Measurements from ENCODE around the gene MRPS12.

The MRPS12 gene

DNA sequence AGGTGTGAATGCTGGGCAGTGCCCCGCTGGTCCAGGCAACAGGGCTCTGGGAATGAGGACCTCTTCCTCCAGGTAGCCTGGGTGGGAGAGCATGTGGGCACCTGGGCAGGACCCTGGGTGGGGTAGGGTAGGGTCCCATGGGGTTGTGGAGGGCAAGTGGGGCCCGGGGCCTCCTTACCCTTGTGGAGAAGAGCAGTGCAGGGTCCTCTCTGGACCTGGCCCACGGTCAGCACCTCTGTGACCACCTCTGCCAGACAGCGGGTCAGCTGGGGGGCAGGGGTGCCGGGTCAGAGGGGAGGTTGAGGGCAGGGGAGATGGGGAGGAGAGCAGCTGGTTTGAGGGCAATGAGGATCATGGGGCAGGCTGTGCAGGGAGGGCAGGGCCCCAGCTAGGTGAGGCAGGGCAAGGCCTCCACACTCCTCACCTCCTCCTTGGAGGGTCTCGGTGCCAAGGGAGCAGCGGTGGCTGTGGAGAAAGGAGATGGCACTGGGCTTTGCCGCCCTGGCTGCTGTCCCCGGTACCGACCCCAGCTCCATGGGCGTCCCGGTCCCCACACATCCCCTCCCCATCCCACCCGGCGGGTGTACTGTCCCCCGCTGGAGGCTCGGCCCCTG lies 19.2 kb upstream of the MRPS12 start:
- H3K9ac ChIP-seq (ENCODE audit: low read depth, low read length), result no peak overlapping the region
- H3K27ac ChIP-seq (ENCODE audit: low read depth, low read length), result no peak overlapping the region
- no peaks in the 10 kb centered on the region for H3K27me3 ChIP-seq (ENCODE audit: control insufficient read depth, insufficient read depth, low read length)

DNA sequence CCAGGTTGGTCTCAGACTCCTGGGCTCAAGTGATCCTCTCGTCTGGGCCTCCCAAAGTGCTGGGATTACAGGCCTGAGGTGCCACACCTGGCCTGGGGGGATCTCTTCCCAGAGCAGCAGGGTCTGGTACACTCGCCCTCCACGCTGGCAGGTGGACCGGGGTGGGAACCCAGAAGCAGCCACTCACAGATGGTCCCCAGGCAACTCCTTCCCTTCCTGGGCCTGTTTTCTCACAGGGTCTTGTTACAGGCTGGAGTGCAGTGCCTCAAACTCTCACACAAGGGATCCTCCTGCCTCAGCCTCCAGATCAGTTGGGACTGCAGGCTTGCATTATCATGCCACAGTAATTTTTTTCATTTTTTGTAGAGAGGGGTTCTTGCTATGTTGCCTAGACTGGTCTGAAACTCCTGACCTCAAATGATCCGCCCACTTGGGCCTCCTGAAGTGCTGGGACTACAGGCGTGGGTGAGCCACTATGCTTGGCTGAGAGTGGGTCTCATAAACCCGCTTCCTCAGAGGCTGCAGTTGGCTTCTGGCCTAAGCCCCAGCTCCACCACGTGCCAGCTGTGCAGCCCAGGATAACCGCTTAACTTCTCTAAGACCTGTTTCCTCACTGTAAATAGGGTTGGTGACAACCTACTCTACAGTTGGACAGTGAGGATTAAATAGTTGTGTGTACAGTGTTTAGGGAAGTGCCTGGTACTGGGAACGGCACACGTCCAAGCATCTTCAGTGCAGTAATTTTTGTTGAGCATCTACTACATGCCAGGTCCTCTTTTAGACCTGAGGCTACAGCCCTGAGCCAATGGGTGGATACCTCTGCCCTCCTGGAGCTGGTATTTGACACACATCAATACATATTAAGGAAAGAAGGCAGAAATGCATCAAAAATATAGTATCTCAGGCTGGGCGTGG lies 17.9 kb upstream of the MRPS12 start:
- Histone ChIP-seq H3K4me1 (ENCODE audit: control insufficient read depth, insufficient read depth, low read length) (no peaks in the 10 kb centered on the region), H3K9ac (ENCODE audit: low read depth, low read length) (no peak overlapping the region), H3K27me3 (ENCODE audit: control insufficient read depth, insufficient read depth, low read length) (no peaks in the 10 kb centered on the region), H3K27ac (ENCODE audit: low read depth, low read length) (no peak overlapping the region), H3K4me3 (ENCODE audit: low read depth, low read length) (no peak overlapping the region), H3K9me3 (ENCODE audit: control insufficient read depth, insufficient read depth, low read length) (no peaks in the 10 kb centered on the region), H3K36me3 (ENCODE audit: control insufficient read depth, insufficient read depth, low read length) (peaks cover 10% of the 10 kb centered on the region)

More for the DNA sequence above, 19.2 kb upstream of the MRPS12 start:
- Histone ChIP-seq H3K36me3 (ENCODE audit: control insufficient read depth, insufficient read depth, low read length) (peaks cover 18% of the 10 kb centered on the region), H3K4me3 (ENCODE audit: low read depth, low read length) (no peak overlapping the region), H3K9me3 (ENCODE audit: control insufficient read depth, insufficient read depth, low read length) (no peaks in the 10 kb centered on the region), H3K4me1 (ENCODE audit: control insufficient read depth, insufficient read depth, low read length) (no peaks in the 10 kb centered on the region)

DNA sequence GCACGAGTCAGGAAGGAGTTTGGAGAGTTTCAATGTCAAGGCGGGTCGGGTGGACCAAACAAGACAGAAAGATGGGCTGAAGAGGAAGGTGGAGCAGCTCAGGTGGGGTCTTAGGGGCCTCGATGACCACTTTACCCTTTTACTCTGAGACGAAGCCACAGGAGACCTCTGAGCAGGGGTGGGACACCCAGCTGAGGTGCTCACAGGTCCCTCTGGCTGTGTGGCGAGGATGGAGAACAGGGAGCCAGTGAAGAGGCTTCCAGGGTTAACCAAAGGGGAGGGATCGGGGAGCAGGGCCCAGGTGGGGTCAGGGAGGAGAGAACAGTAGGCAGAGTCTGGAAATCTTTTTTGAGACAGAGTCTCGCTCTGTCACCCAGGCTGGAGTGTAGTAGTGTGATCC lies 16.8 kb upstream of the MRPS12 start:
- Histone ChIP-seq H3K9ac (ENCODE audit: low read depth, low read length) (no peak overlapping the region), H3K27me3 (ENCODE audit: control insufficient read depth, insufficient read depth, low read length) (no peaks in the 10 kb centered on the region), H3K4me3 (ENCODE audit: low read depth, low read length) (no peak overlapping the region), H3K4me1 (ENCODE audit: control insufficient read depth, insufficient read depth, low read length) (no peaks in the 10 kb centered on the region), H3K36me3 (ENCODE audit: control insufficient read depth, insufficient read depth, low read length) (peaks cover 15% of the 10 kb centered on the region), H3K27ac (ENCODE audit: low read depth, low read length) (no peak overlapping the region), H3K9me3 (ENCODE audit: control insufficient read depth, insufficient read depth, low read length) (no peaks in the 10 kb centered on the region)

DNA sequence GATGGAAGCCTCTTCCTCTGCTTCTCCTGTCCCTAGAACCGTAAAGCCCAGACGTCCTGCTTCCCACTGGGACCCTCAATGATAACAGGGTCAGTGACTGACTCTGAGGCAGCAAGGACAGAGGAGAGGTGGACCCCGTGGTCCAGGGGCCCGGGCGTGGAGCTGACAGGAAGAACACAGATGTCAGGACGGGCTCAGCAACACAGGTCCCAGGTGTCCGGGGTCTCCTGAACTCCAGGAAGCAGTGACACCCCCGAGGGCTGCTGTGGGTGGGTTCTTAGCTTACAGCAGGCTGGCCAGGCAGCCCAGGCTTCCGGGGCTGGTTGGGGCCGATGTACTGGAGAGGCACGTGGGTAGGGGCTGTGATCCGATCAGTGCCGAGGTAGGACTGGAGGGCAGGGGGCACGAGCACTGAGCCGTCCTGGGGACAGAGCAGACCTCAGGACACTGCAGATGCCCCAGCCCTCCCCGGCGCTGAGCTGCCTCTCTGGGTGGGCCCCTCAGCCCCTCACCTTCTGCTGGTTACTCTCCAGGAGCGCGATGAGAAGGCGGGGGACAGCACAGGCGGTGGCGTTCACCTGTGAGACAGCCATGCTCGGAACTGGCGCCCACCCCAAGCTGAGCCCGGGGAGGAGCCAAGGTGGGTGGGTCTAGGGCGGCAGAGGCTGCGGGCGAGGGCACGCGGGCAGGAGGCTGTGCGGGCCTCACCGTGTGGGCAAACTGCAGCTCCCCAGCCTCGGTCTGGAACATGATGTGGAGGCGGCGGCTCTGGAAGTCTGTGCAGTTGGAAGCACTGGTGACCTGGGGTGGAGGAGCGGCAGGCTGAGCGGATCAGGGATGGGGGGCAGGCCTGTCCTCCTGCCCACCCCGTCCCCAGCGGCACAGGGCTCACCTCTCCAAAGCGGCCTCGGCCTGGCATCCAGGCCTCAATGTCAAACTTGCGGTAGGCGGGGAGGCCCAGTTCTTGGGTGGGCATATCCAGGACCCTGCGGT lies 15.1 kb upstream of the MRPS12 start:
- H3K9ac ChIP-seq (ENCODE audit: low read depth, low read length), result no peak overlapping the region
- no peak overlapping the region for H3K27ac ChIP-seq (ENCODE audit: low read depth, low read length)

DNA sequence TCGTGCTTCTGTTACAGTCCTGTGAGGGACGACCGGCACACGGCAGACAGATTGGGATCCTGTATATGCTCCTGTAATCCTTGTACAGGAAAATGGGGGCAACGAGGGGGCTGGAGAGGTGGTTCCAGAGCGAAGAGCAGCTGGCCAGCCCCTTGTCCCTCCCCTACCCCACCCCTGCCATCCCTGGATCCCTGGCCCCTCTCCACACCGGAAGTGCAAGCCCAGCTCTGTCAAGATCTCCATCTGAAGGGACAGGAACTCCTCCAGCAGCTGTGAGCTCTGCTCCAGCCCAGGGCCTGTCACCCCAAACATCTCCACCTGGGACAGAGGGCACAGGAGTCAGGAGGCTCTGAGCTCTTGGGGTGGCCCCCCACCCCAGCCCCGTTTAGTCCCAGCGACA lies 13.2 kb upstream of the MRPS12 start:
- Histone ChIP-seq H3K27ac (ENCODE audit: low read depth, low read length) (no peak overlapping the region), H3K4me1 (ENCODE audit: control insufficient read depth, insufficient read depth, low read length) (no peaks in the 10 kb centered on the region), H3K9ac (ENCODE audit: low read depth, low read length) (no peak overlapping the region)

More for the DNA sequence above, 15.1 kb upstream of the MRPS12 start:
- Histone ChIP-seq H3K4me3 (ENCODE audit: low read depth, low read length) (no peak overlapping the region), H3K4me1 (ENCODE audit: control insufficient read depth, insufficient read depth, low read length) (no peaks in the 10 kb centered on the region), H3K27me3 (ENCODE audit: control insufficient read depth, insufficient read depth, low read length) (no peaks in the 10 kb centered on the region), H3K36me3 (ENCODE audit: control insufficient read depth, insufficient read depth, low read length) (peaks cover 20% of the 10 kb centered on the region), H3K9me3 (ENCODE audit: control insufficient read depth, insufficient read depth, low read length) (no peaks in the 10 kb centered on the region)

DNA sequence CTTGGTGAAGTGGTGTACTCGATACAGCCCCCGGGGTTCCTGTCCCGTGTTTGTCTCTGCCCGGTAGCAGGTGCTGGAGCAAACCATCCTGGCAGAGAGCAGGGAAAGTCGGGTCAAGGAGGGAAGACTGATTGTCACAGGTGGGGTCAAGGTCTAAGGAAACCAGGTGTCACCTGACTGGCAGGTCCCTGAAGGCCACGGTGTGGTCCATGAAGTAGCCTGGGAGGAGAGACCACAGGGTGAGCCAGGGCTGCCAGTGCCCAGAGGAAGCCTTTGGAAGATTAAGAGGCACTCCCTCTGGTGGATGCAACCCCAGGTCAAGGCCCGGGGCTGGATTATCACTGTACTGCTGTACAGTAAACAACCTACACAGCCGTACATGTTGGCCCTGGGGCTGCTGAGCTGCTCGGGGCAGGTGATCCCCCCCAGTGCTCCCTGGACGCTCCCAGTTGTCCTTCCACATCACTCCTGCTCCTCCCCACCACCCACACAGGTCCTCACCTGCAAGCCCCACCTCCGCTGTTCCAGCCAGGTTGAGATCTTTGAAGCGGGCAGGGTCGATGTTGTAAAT lies 12.7 kb upstream of the MRPS12 start:
- no peak overlapping the region for H3K27ac ChIP-seq (ENCODE audit: low read depth, low read length)
- H3K4me1 ChIP-seq (ENCODE audit: control insufficient read depth, insufficient read depth, low read length), result no peaks in the 10 kb centered on the region
- no peak overlapping the region for H3K9ac ChIP-seq (ENCODE audit: low read depth, low read length)
- no peaks in the 10 kb centered on the region for H3K27me3 ChIP-seq (ENCODE audit: control insufficient read depth, insufficient read depth, low read length)
- H3K9me3 ChIP-seq (ENCODE audit: control insufficient read depth, insufficient read depth, low read length), result no peaks in the 10 kb centered on the region
- H3K36me3 ChIP-seq (ENCODE audit: control insufficient read depth, insufficient read depth, low read length), result peaks cover 35% of the 10 kb centered on the region
- no peak overlapping the region for H3K4me3 ChIP-seq (ENCODE audit: low read depth, low read length)

More for the DNA sequence above, 13.2 kb upstream of the MRPS12 start:
- Histone ChIP-seq H3K27me3 (ENCODE audit: control insufficient read depth, insufficient read depth, low read length) (no peaks in the 10 kb centered on the region), H3K9me3 (ENCODE audit: control insufficient read depth, insufficient read depth, low read length) (no peaks in the 10 kb centered on the region), H3K36me3 (ENCODE audit: control insufficient read depth, insufficient read depth, low read length) (peaks cover 34% of the 10 kb centered on the region), H3K4me3 (ENCODE audit: low read depth, low read length) (no peak overlapping the region)

DNA sequence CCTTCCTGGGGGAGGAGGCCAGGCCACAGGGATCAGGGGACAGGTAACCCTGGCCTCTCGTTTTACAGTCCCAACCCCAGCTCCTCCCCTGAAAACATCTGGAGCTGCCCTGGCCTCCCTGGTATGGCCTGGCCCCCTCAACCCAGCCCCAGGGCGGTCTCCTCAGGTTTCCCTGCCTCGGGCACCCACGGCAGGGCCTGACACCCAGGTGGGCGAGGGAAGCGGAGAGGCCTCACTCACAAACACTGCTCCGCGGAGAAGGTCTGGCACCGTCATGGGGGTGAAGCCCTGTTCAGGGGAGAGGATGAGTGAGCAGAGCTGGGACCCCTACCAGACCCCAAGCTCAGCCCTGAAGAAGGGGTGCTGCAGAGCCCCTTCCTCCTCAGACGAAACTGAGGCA lies 12.2 kb upstream of the MRPS12 start:
- Histone ChIP-seq H3K4me1 (ENCODE audit: control insufficient read depth, insufficient read depth, low read length) (no peaks in the 10 kb centered on the region), H3K4me3 (ENCODE audit: low read depth, low read length) (no peak overlapping the region), H3K9me3 (ENCODE audit: control insufficient read depth, insufficient read depth, low read length) (no peaks in the 10 kb centered on the region), H3K9ac (ENCODE audit: low read depth, low read length) (no peak overlapping the region), H3K27ac (ENCODE audit: low read depth, low read length) (no peak overlapping the region), H3K27me3 (ENCODE audit: control insufficient read depth, insufficient read depth, low read length) (no peaks in the 10 kb centered on the region), H3K36me3 (ENCODE audit: control insufficient read depth, insufficient read depth, low read length) (peaks cover 35% of the 10 kb centered on the region)

DNA sequence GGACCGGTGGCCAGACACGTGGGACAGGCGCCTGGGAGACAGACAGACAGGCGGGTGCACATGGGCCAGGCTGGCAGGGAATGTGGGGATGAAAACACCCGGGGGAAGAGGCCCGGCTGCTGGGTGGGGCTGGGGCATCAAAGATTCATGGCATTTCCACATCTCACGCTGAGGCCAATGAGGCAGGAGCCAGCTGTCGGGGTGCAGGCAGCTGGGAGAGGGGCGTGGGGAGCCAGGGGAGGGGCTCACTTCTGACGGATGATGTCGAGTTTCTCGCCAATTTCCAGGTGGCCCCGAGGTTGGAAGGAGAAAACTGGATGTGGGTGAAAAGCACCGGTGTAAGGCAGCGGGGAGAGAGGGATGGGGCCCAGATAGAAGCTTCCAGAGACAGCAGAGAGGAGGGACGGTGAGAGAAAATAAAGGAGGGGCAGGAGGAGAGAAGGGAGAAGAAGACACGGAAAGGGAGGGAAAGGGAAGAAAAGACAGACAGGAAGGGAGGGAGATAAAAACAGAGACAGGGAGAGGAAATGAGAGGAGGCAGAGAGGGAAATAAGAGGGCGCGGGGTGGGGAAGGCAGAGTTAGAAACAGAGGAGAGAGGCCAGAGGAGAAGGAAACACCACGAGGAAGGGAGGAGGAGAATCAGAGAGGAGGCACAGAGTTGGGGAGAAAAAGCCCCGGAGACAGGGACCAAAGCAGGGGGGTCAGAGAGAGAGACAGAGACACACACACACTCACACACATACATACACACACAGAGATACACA lies 10.7 kb upstream of the MRPS12 start:
- H3K9ac ChIP-seq (ENCODE audit: low read depth, low read length), result no peak overlapping the region
- H3K36me3 ChIP-seq (ENCODE audit: control insufficient read depth, insufficient read depth, low read length), result peaks cover 46% of the 10 kb centered on the region
- no peaks in the 10 kb centered on the region for H3K4me1 ChIP-seq (ENCODE audit: control insufficient read depth, insufficient read depth, low read length)
- no peaks in the 10 kb centered on the region for H3K27me3 ChIP-seq (ENCODE audit: control insufficient read depth, insufficient read depth, low read length)
- no peak overlapping the region for H3K4me3 ChIP-seq (ENCODE audit: low read depth, low read length)
- H3K27ac ChIP-seq (ENCODE audit: low read depth, low read length), result no peak overlapping the region
- no peaks in the 10 kb centered on the region for H3K9me3 ChIP-seq (ENCODE audit: control insufficient read depth, insufficient read depth, low read length)

DNA sequence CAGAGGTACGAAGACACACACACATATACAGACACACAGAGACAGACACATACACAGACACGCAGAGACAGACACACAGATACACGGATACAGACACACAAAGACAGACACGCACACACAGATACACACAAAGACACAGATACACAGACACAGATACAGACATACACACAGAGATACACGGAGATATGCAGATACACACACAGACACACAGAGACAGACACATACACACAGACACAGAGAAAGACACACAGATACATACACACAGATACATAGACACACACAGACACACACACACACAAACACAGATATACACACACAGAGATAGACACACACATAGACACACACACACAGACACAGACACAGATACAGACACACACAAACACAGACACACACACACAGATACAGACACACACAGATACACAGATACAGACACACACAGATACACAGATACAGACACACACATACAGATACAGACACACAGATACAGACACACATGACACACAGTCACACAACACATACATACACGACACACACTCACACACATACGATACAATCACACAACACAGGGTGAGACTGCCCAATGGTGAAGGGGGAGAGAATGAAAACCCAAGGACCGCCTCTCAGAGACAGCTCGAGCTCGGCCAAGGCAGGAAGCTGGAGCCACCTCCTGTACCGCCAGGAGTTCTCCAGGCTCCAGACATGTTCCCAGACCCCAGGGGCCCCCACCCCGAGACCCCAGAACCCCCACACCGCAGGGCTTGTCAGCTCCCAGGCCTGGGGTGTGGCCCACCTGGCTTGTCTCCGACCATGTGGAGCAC lies 9.9 kb upstream of the MRPS12 start:
- Histone ChIP-seq H3K4me1 (ENCODE audit: control insufficient read depth, insufficient read depth, low read length) (no peaks in the 10 kb centered on the region), H3K4me3 (ENCODE audit: low read depth, low read length) (no peak overlapping the region), H3K36me3 (ENCODE audit: control insufficient read depth, insufficient read depth, low read length) (peaks cover 47% of the 10 kb centered on the region), H3K9me3 (ENCODE audit: control insufficient read depth, insufficient read depth, low read length) (no peaks in the 10 kb centered on the region), H3K9ac (ENCODE audit: low read depth, low read length) (no peak overlapping the region), H3K27ac (ENCODE audit: low read depth, low read length) (no peak overlapping the region), H3K27me3 (ENCODE audit: control insufficient read depth, insufficient read depth, low read length) (no peaks in the 10 kb centered on the region)
